ENCODE results near the gene MAGEA2.
"Not testable (repeated sequence)": the region's sequence is repeated elsewhere in the genome, so short reads cannot be mapped to it uniquely, and the experiment has no call there.

Gene MAGEA2

DNA sequence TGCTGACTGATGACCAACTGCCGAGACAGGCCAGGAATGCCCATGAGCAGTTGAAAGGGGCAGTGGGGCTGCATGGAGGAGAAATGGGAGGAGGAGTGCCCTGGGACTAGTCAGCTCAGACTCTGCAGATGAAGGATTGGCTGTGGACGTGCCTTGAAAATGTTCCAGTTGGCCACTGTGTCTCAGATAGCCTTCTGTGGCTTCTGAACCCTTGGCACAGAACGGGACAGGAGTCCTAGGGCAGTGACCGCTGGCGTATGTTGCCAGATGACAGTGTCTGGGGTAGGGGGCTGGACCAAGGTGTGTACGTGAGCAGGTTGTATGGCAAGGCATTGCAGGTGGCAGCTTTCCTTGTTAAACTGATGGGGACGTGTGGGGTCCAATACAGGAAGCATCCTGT is 47.1 kb downstream of the MAGEA2 start:
- DNase-seq (ENCODE audit: low read depth): not testable (repeated sequence)

DNA sequence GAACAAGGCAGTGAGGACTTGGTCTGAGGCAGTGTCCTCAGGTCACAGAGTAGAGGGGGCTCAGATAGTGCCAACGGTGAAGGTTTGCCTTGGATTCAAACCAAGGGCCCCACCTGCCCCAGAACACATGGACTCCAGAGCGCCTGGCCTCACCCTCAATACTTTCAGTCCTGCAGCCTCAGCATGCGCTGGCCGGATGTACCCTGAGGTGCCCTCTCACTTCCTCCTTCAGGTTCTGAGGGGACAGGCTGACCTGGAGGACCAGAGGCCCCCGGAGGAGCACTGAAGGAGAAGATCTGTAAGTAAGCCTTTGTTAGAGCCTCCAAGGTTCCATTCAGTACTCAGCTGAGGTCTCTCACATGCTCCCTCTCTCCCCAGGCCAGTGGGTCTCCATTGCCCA is 53.3 kb downstream of the MAGEA2 start:
- DNase-seq (ENCODE audit: low read depth): not testable (repeated sequence)

Measured in T-helper 22 cell (primary cell).